Measurements from ENCODE around the gene ITIH2.

DNA sequence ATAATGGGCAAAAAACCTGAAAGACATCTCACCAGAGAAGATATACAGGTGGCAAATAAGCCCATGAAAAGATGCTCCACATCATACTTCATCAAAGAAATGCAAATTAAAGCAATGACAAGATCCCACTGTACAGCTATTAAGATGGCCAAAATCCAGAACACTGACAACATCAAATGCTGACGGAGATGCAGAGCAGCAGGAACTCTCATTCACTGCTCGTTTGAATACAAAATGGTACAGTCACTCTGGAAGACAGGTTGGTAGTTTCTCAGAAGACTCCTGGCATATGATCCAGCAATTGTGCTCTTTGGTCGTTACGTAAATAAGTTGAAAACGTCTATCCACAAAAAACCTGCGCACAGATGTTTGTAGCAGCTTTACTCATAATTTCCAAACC, 49.1 kb downstream of the ITIH2 start:
- no peak for TF ChIP-seq POLR2AphosphoS5 (IDR thresholded peaks at IDR 0.05; ENCODE audit: low read depth, low read length)
- no peak for TF ChIP-seq POLR2A (IDR thresholded peaks at IDR 0.05; ENCODE audit: borderline replicate concordance, extremely low read depth, insufficient read depth, insufficient read length)
- TF ChIP-seq CEBPB (IDR thresholded peaks at IDR 0.05; ENCODE audit: low read depth): no peak
- TF ChIP-seq, protein P1, sequence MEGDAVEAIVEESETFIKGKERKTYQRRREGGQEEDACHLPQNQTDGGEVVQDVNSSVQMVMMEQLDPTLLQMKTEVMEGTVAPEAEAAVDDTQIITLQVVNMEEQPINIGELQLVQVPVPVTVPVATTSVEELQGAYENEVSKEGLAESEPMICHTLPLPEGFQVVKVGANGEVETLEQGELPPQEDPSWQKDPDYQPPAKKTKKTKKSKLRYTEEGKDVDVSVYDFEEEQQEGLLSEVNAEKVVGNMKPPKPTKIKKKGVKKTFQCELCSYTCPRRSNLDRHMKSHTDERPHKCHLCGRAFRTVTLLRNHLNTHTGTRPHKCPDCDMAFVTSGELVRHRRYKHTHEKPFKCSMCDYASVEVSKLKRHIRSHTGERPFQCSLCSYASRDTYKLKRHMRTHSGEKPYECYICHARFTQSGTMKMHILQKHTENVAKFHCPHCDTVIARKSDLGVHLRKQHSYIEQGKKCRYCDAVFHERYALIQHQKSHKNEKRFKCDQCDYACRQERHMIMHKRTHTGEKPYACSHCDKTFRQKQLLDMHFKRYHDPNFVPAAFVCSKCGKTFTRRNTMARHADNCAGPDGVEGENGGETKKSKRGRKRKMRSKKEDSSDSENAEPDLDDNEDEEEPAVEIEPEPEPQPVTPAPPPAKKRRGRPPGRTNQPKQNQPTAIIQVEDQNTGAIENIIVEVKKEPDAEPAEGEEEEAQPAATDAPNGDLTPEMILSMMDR (IDR thresholded peaks at IDR 0.05 in 2 of 3, conservative IDR thresholded peaks at IDR 0.05 in 1 of 3; ENCODE audit: borderline replicate concordance in 1 of 3, insufficient read depth in 1 of 3, low read depth in 2 of 3, low read length in 2 of 3): no peak
- TF ChIP-seq, protein P2, sequence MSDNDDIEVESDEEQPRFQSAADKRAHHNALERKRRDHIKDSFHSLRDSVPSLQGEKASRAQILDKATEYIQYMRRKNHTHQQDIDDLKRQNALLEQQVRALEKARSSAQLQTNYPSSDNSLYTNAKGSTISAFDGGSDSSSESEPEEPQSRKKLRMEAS (IDR thresholded peaks at IDR 0.05): no peak
- TF ChIP-seq, protein P3, sequence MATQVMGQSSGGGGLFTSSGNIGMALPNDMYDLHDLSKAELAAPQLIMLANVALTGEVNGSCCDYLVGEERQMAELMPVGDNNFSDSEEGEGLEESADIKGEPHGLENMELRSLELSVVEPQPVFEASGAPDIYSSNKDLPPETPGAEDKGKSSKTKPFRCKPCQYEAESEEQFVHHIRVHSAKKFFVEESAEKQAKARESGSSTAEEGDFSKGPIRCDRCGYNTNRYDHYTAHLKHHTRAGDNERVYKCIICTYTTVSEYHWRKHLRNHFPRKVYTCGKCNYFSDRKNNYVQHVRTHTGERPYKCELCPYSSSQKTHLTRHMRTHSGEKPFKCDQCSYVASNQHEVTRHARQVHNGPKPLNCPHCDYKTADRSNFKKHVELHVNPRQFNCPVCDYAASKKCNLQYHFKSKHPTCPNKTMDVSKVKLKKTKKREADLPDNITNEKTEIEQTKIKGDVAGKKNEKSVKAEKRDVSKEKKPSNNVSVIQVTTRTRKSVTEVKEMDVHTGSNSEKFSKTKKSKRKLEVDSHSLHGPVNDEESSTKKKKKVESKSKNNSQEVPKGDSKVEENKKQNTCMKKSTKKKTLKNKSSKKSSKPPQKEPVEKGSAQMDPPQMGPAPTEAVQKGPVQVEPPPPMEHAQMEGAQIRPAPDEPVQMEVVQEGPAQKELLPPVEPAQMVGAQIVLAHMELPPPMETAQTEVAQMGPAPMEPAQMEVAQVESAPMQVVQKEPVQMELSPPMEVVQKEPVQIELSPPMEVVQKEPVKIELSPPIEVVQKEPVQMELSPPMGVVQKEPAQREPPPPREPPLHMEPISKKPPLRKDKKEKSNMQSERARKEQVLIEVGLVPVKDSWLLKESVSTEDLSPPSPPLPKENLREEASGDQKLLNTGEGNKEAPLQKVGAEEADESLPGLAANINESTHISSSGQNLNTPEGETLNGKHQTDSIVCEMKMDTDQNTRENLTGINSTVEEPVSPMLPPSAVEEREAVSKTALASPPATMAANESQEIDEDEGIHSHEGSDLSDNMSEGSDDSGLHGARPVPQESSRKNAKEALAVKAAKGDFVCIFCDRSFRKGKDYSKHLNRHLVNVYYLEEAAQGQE (IDR thresholded peaks at IDR 0.05; ENCODE audit: low read depth): no peak

Measured in HCT116 (cell line).